H9 (cell line): Measurements from ENCODE around the gene SERPINB10. TPM values are rescaled to one million over a fixed set of nuclear protein-coding genes. Genes with fewer than 3 reads are reported as not detected.

Source experiments
- DNase-seq: peaks from one replicate; pipeline ENCODE4 v3.0.0-alpha.2; 2017
- H2AFZ ChIP-seq: one replicate; pipeline ENCODE4 v1.6.1; 2013; ENCODE audit warnings: mild to moderate bottlenecking, low read length, control low read depth, moderate library complexity
- H2AK5ac ChIP-seq: 2 replicates; pipeline ENCODE4 v1.6.1; 2013; ENCODE audit warnings: low read length, control low read depth, mixed read lengths; ENCODE audit not compliant: insufficient read length
- H2BK120ac ChIP-seq: one replicate; pipeline ENCODE4 v1.6.1; 2013; ENCODE audit warnings: low read depth, mild to moderate bottlenecking, low read length, control low read depth, inconsistent platforms; ENCODE audit not compliant: poor library complexity, severe bottlenecking
- H2BK12ac ChIP-seq: 2 replicates; pipeline ENCODE4 v1.6.1; 2013; ENCODE audit warnings: low read length, control low read depth, mixed read lengths, low read depth; ENCODE audit not compliant: insufficient read length
- H2BK15ac ChIP-seq: 2 replicates; pipeline ENCODE4 v1.6.1; 2013; ENCODE audit warnings: low read depth, low read length, control low read depth
- H2BK20ac ChIP-seq: one replicate; pipeline ENCODE4 v1.6.1; 2013; ENCODE audit warnings: low read depth, mild to moderate bottlenecking, low read length, control low read depth, inconsistent platforms; ENCODE audit not compliant: poor library complexity, severe bottlenecking
- H2BK5ac ChIP-seq: 2 replicates; pipeline ENCODE4 v1.6.1; 2013; ENCODE audit warnings: low read length, control low read depth, mixed read lengths; ENCODE audit not compliant: insufficient read length
- H3K14ac ChIP-seq: 2 replicates; pipeline ENCODE4 v1.6.1; 2013; ENCODE audit warnings: low read length, control low read depth; ENCODE audit not compliant: insufficient read depth
- H3K18ac ChIP-seq: 2 replicates; pipeline ENCODE4 v1.6.1; 2013; ENCODE audit warnings: low read depth, mild to moderate bottlenecking, mixed read lengths, low read length, control low read depth; ENCODE audit not compliant: insufficient read length
- H3K23ac ChIP-seq: 2 replicates; pipeline ENCODE4 v1.6.1; 2013; ENCODE audit warnings: low read length, control low read depth, mixed read lengths, low read depth; ENCODE audit not compliant: insufficient read length
- H3K23me2 ChIP-seq: 2 replicates; pipeline ENCODE4 v1.6.1; 2013; ENCODE audit warnings: low read depth, mild to moderate bottlenecking, mixed read lengths, low read length, control low read depth; ENCODE audit not compliant: insufficient read length, poor library complexity, severe bottlenecking
- H3K27ac ChIP-seq: 2 replicates; pipeline ENCODE4 v1.5.1; 2013; ENCODE audit warnings: low read length, control low read depth, mixed read lengths, low read depth; ENCODE audit not compliant: insufficient read length
- H3K27me3 ChIP-seq: 2 replicates; pipeline ENCODE4 v1.6.1; 2013; ENCODE audit warnings: low read length, control low read depth, inconsistent platforms; ENCODE audit not compliant: insufficient read depth
- H3K4ac ChIP-seq: 2 replicates; pipeline ENCODE4 v1.6.1; 2013; ENCODE audit warnings: low read depth, mild to moderate bottlenecking, control low read depth, inconsistent platforms, low read length, moderate library complexity
- H3K4me1 ChIP-seq: 2 replicates; pipeline ENCODE4 v1.6.1; 2013; ENCODE audit warnings: low read length, control low read depth, inconsistent platforms; ENCODE audit not compliant: insufficient read depth
- H3K4me2 ChIP-seq: 2 replicates; pipeline ENCODE4 v1.6.1; 2013; ENCODE audit warnings: low read length, control low read depth, mixed read lengths; ENCODE audit not compliant: insufficient read length, insufficient read depth
- H3K56ac ChIP-seq: 2 replicates; pipeline ENCODE4 v1.6.1; 2013; ENCODE audit warnings: low read depth, mild to moderate bottlenecking, mixed read lengths, low read length, control low read depth; ENCODE audit not compliant: insufficient read length
- H3K79me1 ChIP-seq: 2 replicates; pipeline ENCODE4 v1.6.1; 2013; ENCODE audit warnings: low read depth, mild to moderate bottlenecking, moderate library complexity, low read length, control low read depth, inconsistent platforms; ENCODE audit not compliant: insufficient read depth, poor library complexity, severe bottlenecking
- H3K79me2 ChIP-seq: 2 replicates; pipeline ENCODE4 v1.6.1; 2013; ENCODE audit warnings: low read length, control low read depth, inconsistent platforms; ENCODE audit not compliant: insufficient read depth
- H3K9ac ChIP-seq: 2 replicates; pipeline ENCODE4 v1.6.1; 2013; ENCODE audit warnings: low read length, control low read depth, mixed read lengths; ENCODE audit not compliant: insufficient read length; ENCODE audit errors: extremely low read depth
- H3K9me3 ChIP-seq: one replicate; pipeline ENCODE4 v1.6.1; 2013; ENCODE audit warnings: low read depth, low read length, inconsistent platforms; ENCODE audit not compliant: control insufficient read depth
- H3T11ph ChIP-seq: one replicate; pipeline ENCODE4 v1.6.1; 2013; ENCODE audit warnings: mild to moderate bottlenecking, low read length, control low read depth, inconsistent platforms
- H4K20me1 ChIP-seq: one replicate; pipeline ENCODE4 v1.6.1; 2013; ENCODE audit not compliant: control insufficient read depth, insufficient read length, insufficient read depth
- H4K5ac ChIP-seq: 2 replicates; pipeline ENCODE4 v1.6.1; 2013; ENCODE audit warnings: low read depth, mild to moderate bottlenecking, mixed read lengths, low read length, control low read depth; ENCODE audit not compliant: insufficient read length
- H4K8ac ChIP-seq: replicated peaks from 2 replicates; pipeline ENCODE4 v1.6.1; 2013; ENCODE audit warnings: low read length, control low read depth, mixed read lengths, low read depth; ENCODE audit not compliant: insufficient read length
- H4K91ac ChIP-seq: 2 replicates; pipeline ENCODE4 v1.6.1; 2013; ENCODE audit warnings: low read depth, mild to moderate bottlenecking, moderate library complexity, mixed read lengths, low read length, control low read depth; ENCODE audit not compliant: insufficient read length
- H3K27ac Mint-ChIP-seq, 3 experiments: 2 replicates in 2 of 3; 3 replicates in 1 of 3; pipeline ENCODE4 v1.8.0; 2020 to 2021; ENCODE audit warnings: mixed read lengths in 3 of 3, mild to moderate bottlenecking in 1 of 3, moderate library complexity in 1 of 3
- H3K27me3 Mint-ChIP-seq: 2 replicates; pipeline ENCODE4 v1.8.0; 2021; ENCODE audit warnings: low read depth, mild to moderate bottlenecking, moderate library complexity, mixed read lengths
- H3K36me3 Mint-ChIP-seq, 3 experiments: 2 replicates in 2 of 3; 3 replicates in 1 of 3; pipeline ENCODE4 v1.8.0; 2020 to 2021; ENCODE audit warnings: low read depth in 3 of 3, mixed read lengths in 3 of 3; ENCODE audit not compliant: insufficient read depth in 1 of 3
- H3K4me1 Mint-ChIP-seq, 2 experiments: 2 replicates each; pipeline ENCODE4 v1.8.0; 2020; ENCODE audit warnings: mixed read lengths in 2 of 2
- H3K4me3 Mint-ChIP-seq, 2 experiments: 2 replicates in 1 of 2; 3 replicates in 1 of 2; pipeline ENCODE4 v1.8.0; 2020 to 2021; ENCODE audit warnings: mild to moderate bottlenecking in 2 of 2, mixed read lengths in 2 of 2, moderate library complexity in 1 of 2
- H3K9me3 Mint-ChIP-seq, 2 experiments: 2 replicates in 1 of 2; 3 replicates in 1 of 2; pipeline ENCODE4 v1.8.0; 2020; ENCODE audit warnings: mild to moderate bottlenecking in 2 of 2, mixed read lengths in 2 of 2, moderate library complexity in 1 of 2
- WGBS: extraction: QIAGEN DNeasy Blood & Tissue Kit; methylation state at CpG from one replicate; pipeline ENCODE4 v1.1.7; 2013; ENCODE audit warnings: missing lambda C conversion rate, low lambda C conversion rate, mixed read lengths; ENCODE audit not compliant: insufficient read length; ENCODE audit errors: extremely low coverage; 5-methylcytosine and 5-hydroxymethylcytosine counted together
- total RNA-seq: library from RNA; stranded (reverse); gene quantifications from 2 replicates; pipeline ENCODE4 v1.2.1, GENCODE V29; 2021
- TF ChIP-seq, protein P1 (sequence below): fragments of 200-600 bp; sonication (generic); conservative IDR thresholded peaks from 3 replicates; pipeline ENCODE4 v1.8.0; 2021; ENCODE audit warnings: antibody characterized with exemption, mild to moderate bottlenecking

SERPINB10 gene
- total RNA-seq, 1 experiment from 2014 or later, result not detected

DNA sequence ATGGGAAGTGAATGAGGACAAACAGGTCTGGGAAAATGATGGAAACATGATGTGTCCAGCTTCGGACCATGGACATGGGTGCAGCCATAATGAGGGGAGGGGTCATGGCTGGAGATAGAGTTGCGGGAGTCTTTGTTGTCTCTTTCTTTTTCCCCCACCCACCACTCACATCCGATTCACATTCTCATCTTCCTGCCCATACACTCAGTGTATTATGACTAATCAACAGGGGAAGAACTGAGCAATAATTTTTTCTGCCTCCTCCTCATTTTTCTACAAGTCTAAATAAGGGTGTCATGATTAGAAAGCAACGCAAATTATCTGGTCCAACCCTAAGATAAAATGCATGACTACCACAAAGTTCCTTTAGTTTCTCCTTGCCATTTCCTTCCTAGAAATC is 25.9 kb upstream of the SERPINB10 start:
- DNase-seq, result no peak
- Histone ChIP-seq H3K27me3 (no peaks in the 10 kb centered on the region), H2BK5ac (no peak overlapping the region), H3K23me2 (no peaks in the 10 kb centered on the region), H3K18ac (no peak overlapping the region), H2BK15ac (no peak overlapping the region), H3K27ac (no peak overlapping the region), H3K23ac (no peak overlapping the region), H2AFZ (no peak overlapping the region), H3K9me3 (no peaks in the 10 kb centered on the region), H4K5ac (no peak overlapping the region), H3T11ph (no peak overlapping the region), H2BK120ac (no peak overlapping the region), H4K20me1 (no peaks in the 10 kb centered on the region), H2BK12ac (no peak overlapping the region), H3K4me1 (no peaks in the 10 kb centered on the region), H3K79me1 (no peaks in the 10 kb centered on the region), H3K14ac (no peak overlapping the region), H4K91ac (no peak overlapping the region), H3K79me2 (no peaks in the 10 kb centered on the region), H2AK5ac (no peak overlapping the region), H3K56ac (no peak overlapping the region), H3K4ac (no peak overlapping the region), H4K8ac (no peak overlapping the region), H3K9ac (no peak overlapping the region), H2BK20ac (no peak overlapping the region), H3K4me2 (no peak overlapping the region)
- Mint-ChIP-seq H3K9me3 (no peaks in the 10 kb centered on the region), H3K27me3 (no peaks in the 10 kb centered on the region), H3K36me3 (no peaks in the 10 kb centered on the region), H3K4me3 (no peak overlapping the region), H3K27ac (no peak overlapping the region), H3K4me1 (no peaks in the 10 kb centered on the region)
- no CpG with 5 or more reads among the region's 4 CpGs for WGBS
- TF ChIP-seq, protein P1, sequence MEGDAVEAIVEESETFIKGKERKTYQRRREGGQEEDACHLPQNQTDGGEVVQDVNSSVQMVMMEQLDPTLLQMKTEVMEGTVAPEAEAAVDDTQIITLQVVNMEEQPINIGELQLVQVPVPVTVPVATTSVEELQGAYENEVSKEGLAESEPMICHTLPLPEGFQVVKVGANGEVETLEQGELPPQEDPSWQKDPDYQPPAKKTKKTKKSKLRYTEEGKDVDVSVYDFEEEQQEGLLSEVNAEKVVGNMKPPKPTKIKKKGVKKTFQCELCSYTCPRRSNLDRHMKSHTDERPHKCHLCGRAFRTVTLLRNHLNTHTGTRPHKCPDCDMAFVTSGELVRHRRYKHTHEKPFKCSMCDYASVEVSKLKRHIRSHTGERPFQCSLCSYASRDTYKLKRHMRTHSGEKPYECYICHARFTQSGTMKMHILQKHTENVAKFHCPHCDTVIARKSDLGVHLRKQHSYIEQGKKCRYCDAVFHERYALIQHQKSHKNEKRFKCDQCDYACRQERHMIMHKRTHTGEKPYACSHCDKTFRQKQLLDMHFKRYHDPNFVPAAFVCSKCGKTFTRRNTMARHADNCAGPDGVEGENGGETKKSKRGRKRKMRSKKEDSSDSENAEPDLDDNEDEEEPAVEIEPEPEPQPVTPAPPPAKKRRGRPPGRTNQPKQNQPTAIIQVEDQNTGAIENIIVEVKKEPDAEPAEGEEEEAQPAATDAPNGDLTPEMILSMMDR, result no peak
